Heart right ventricle (tissue), 16 donors: ENCODE measurements around the gene TNS1. TPM values are rescaled to one million over a fixed set of nuclear protein-coding genes. Genes with fewer than 3 reads are reported as not detected.

Experiments used
- ATAC-seq, 8 donors: fragments of 200-7000 bp; cut with Tn5 transposase; one replicate each; pipeline ENCODE4 v1.9.1; 2020; ENCODE audit warnings: mild to moderate bottlenecking in 8 of 8, moderate library complexity in 8 of 8, moderate number of reproducible peaks in 1 of 8
- DNase-seq, 2 donors: peaks; one replicate each; pipeline ENCODE4 v3.0.0-alpha.2; 2020
- H3K27ac ChIP-seq, 10 donors: fragments of 200-600 bp; sonication (generic) in 2 of 10; one replicate each; pipeline versions ENCODE4 v1.5.0 to v1.8.0; 2020 to 2022; ENCODE audit warnings: mild to moderate bottlenecking in 3 of 10
- H3K27me3 ChIP-seq, 7 donors: fragments of 200-600 bp; one replicate each; pipeline ENCODE4 v1.8.0; 2021 to 2022; ENCODE audit warnings: mild to moderate bottlenecking in 2 of 7
- H3K36me3 ChIP-seq, 9 donors: fragments of 200-600 bp; sonication (generic) in 1 of 9; one replicate each; pipeline versions ENCODE4 v1.5.0 to v1.8.0; 2020 to 2022; ENCODE audit warnings: mild to moderate bottlenecking in 2 of 9
- H3K4me1 ChIP-seq, 9 donors: fragments of 200-600 bp; sonication (generic) in 1 of 9; one replicate each; pipeline versions ENCODE4 v1.5.0 to v1.8.0; 2020 to 2022; ENCODE audit warnings: mild to moderate bottlenecking in 4 of 9
- H3K4me3 ChIP-seq, 10 donors: fragments of 200-600 bp; sonication (generic) in 2 of 10; one replicate each; pipeline versions ENCODE4 v1.5.0 to v1.8.0; 2020 to 2022; ENCODE audit warnings: mild to moderate bottlenecking in 7 of 10, moderate library complexity in 2 of 10
- H3K9me3 ChIP-seq, 11 donors: fragments of 200-600 bp in 10 of 11; sonication (generic) in 2 of 11; one replicate each; pipeline versions ENCODE4 v1.5.0 to v1.8.0; 2013 to 2022; ENCODE audit warnings: mild to moderate bottlenecking in 2 of 11, control low read depth in 1 of 11, moderate library complexity in 1 of 11
- WGBS, 2 donors: extraction: QIAGEN DNeasy Blood & Tissue Kit; methylation state at CpG; one replicate each; pipeline ENCODE4 v1.1.7; 2013; ENCODE audit warnings: inconsistent platforms in 1 of 2; 5-methylcytosine and 5-hydroxymethylcytosine counted together
- intact Hi-C, 10 donors: fragments of 100-400 bp; cut with DNase I; formaldehyde crosslinking; loops; one replicate each; pipeline versions ENCODE4 v1.11.1 to v1.14.2; 2022
- polyA plus RNA-seq, 2 donors: library from polyadenylated mRNA; stranded (reverse); fragments of 200-250 nt; gene quantifications; one replicate each; pipeline ENCODE4 v1.2.3, GENCODE V29; 2013
- total RNA-seq, 10 donors: library from RNA; stranded (reverse); fragmentation: NEBNext Ultra II Directional in 3 of 10; extraction: Animal tissue kit (Norgen Biotek cat#: 25700) in 3 of 10; gene quantifications; one replicate each; pipeline versions ENCODE4 v1.2.1 to v1.2.4, GENCODE V29; 2021 to 2023
- TF ChIP-seq, protein P1 (sequence below), 9 donors: fragments of 200-600 bp; sonication (generic) in 2 of 9; IDR thresholded peaks; one replicate each; pipeline versions ENCODE4 v1.5.0 to v1.8.0; 2021 to 2022; ENCODE audit warnings: antibody characterized with exemption in 9 of 9, mild to moderate bottlenecking in 5 of 9, moderate library complexity in 1 of 9
- donor health status: Arrhythmogenic right ventricular cardiomyopathy.
- donor health status: ischemic (EF 13 %, LVEDD 7.1; RV severe dilation, severe dysfunction).
- donor health status: healthy with polysubstance abuse.
- donor health status: DM: no; HTN: yes; CAD: no.
- donor health status: DM: no; HTN: no; CAD: no.
- donor health status: ischemic (EF 25% LVEDD 6.9; RV normal size, moderate dysfunction).
- donor health status: ischemic (EF 25% LVEDD 5.7; RV mildly dilated, moderate dysfunction).
- donor health status: healthy.
- donor health status: DM: yes; HTN: yes; CAD: no.
- donor health status: Ischemic cardiomyopathy.
- donor health status: ischemic (EF 35%, LVEDD 5.7; RV mildly dilated, moderate dysfunction).
- donor health status: nonischemic (EF 11% LVEDD 7.7; RV severe dilation, severe dysfunction).
- donor health status: DM: yes; HTN: yes; CAD: no.
- donor health status: PGD.
- donor health status: ischemic (EF 29% LVEDD 5.4; RV normal size, mild dysfunction).
- donor health status: nonischemic (EF 23%, LVEDD 6.1; RV moderate dilation, normal function).

TNS1 gene
- total and polyA plus RNA-seq, 12 donors, result 64.6 to 844 (median 731) TPM

DNA sequence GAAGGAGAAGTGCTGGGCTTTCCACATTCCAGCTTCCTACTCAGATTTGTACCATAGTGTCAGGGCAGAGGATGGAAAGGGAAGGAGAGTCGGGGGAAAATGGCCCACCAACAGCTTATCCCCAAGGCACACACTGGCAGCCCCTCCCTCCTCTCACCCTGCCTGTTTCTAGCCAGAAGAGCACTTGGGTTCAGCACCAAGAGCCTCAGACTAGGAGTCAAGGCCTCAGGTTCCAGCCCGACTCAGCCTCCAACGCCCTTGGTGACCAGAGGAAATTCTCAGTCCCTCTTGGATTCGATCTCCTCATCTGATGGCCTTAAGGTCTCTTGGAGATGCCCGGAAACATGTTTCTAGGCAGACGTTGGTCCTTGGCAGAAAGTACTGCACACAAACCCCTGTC is 53.9 kb downstream of the TNS1 start:
- Histone ChIP-seq H3K27ac (peak overlapping the region in 1 of 10 donors; percentile 26), H3K9me3 (no peaks in the 10 kb centered on the region), H3K4me1 (peaks cover 28 to 94% (median 68%) of the 10 kb centered on the region in 9 donors), H3K4me3 (no peak overlapping the region), H3K36me3 (no peaks in the 10 kb centered on the region), H3K27me3 (no peaks in the 10 kb centered on the region)
- DNase-seq, result no peak
- no peak for ATAC-seq
- intact Hi-C loops, result loop anchor here in 3 of 10 donors (5.0 to 10.0 kb wide), 3 partner anchors 33 to 54 kb away; no protein-coding TSS in a partner anchor
- TF ChIP-seq, protein P1, sequence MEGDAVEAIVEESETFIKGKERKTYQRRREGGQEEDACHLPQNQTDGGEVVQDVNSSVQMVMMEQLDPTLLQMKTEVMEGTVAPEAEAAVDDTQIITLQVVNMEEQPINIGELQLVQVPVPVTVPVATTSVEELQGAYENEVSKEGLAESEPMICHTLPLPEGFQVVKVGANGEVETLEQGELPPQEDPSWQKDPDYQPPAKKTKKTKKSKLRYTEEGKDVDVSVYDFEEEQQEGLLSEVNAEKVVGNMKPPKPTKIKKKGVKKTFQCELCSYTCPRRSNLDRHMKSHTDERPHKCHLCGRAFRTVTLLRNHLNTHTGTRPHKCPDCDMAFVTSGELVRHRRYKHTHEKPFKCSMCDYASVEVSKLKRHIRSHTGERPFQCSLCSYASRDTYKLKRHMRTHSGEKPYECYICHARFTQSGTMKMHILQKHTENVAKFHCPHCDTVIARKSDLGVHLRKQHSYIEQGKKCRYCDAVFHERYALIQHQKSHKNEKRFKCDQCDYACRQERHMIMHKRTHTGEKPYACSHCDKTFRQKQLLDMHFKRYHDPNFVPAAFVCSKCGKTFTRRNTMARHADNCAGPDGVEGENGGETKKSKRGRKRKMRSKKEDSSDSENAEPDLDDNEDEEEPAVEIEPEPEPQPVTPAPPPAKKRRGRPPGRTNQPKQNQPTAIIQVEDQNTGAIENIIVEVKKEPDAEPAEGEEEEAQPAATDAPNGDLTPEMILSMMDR (IDR thresholded peaks at IDR 0.05), result no peak
- WGBS, 2 donors, result 82 to 83% methylated on average over 6 of the region's 6 CpGs

DNA sequence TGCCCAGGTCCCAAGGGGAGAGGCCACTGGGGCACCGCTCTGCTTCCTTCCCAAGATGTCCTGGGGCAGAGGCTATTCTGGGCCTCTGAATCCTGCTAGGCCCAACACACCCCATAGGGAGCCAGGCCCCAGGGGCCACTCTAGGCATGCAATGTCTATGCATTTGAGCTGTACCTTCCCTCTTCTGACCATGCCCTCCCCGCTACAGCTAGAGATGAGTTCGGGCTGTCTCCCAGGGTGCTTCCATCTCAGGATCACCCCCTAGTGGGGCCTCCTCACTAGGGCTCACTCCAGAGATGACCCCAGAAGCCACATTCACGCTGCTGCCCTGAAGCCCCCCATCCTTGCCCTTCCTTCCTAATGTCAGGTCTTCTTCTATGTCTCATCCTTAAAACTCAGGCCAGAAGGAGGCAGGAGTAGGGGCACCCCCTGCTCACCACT is 54.4 kb downstream of the TNS1 start:
- WGBS, 2 donors, result 83 to 90% methylated on average over 4 of the region's 4 CpGs
- no peak overlapping the region for H3K4me3 ChIP-seq
- intact Hi-C loops, result loop anchor here in 3 of 10 donors (5.0 to 10.0 kb wide), 3 partner anchors 34 to 54 kb away; no protein-coding TSS in a partner anchor
- no peaks in the 10 kb centered on the region for H3K36me3 ChIP-seq
- H3K27ac ChIP-seq, result peak overlapping the region in 1 of 10 donors; percentile 5
- DNase-seq (no peak), ATAC-seq (no peak)
- H3K4me1 ChIP-seq, result peaks cover 23 to 92% (median 63%) of the 10 kb centered on the region in 9 donors
- no peaks in the 10 kb centered on the region for H3K9me3 ChIP-seq
- no peaks in the 10 kb centered on the region for H3K27me3 ChIP-seq
- TF ChIP-seq, protein P1 (IDR thresholded peaks at IDR 0.05), result no peak

DNA sequence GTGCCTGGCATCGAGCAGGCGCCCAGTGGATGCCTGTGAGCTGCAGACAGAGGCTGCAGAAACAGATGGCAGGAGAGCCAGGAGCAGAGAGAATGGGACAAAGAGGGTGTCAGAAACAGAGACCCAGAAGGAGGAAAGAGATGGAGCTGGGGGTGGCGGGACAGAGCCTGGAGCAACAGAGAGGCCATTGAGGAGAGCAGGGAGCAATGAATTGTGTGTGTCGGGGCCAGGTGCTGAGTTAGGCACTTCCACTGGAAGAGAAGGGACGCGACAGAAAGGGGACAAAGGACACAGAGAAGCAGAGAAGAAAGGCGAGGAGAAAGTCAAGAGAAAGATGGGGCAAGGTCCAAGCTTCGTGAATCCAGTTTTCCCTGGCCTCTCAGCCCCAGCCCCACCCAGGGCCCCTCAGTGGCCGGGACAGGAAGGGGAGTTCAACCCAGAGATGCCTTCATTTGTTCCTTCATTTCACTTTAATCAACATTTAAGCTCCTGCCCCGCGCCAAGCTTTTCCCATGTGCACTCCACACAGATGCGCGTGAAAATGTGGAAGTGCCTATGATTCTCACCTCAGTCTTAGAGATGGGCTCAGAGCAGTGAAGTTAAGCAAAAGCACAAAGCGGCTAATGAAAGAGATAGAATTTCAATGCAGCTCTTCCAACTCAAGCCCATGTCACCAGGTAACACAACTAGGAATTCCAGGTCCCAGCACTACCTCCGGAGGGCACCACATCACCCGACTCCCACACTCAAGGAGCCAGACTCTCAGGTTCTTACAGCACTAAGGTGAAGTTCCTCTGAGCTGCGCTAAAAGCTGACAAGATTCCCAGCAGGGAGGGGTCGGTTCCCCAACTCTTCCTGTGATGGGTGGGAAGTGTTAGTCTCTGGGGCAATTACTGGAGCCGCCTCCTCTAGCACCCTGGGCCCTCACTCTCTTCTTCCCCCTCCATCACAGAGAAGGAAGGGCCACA is 55.1 kb downstream of the TNS1 start:
- H3K36me3 ChIP-seq, result no peaks in the 10 kb centered on the region
- intact Hi-C loops, result loop anchor here in 3 of 10 donors (5.0 to 10.0 kb wide), 3 partner anchors 35 to 53 kb away; no protein-coding TSS in a partner anchor
- H3K4me1 ChIP-seq, result peaks cover 18 to 85% (median 57%) of the 10 kb centered on the region in 9 donors
- no peak for DNase-seq
- H3K9me3 ChIP-seq, result no peaks in the 10 kb centered on the region
- no peaks in the 10 kb centered on the region for H3K27me3 ChIP-seq
- ATAC-seq, result no peak
- TF ChIP-seq, protein P1 (IDR thresholded peaks at IDR 0.05), result peak in 2 of 9 donors; percentile 15 to 29
- H3K27ac ChIP-seq, result peak overlapping the region in 3 of 10 donors; percentile 4 to 19 (median 5)
- H3K4me3 ChIP-seq, result no peak overlapping the region
- 87 to 88% methylated on average over 19 of the region's 19 CpGs for WGBS, 2 donors

DNA sequence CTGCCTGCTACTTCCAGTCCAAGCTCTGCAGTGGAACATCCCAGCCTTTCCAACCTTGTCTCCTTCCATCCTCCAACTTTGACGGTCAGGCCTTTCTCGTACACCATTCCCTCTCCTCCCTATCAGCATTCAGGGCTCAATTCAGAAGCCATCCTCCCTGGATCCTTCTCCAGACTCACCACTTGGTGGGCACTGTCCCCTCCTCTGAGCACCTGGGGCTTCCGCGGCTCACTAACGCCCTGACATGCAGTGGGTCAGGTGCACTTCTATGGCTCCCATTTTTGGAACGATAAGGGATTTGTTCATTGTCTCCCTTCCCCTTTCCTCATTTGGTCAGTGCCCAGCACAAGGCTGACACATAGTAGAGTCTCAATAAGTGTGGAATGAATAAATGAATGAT is 56.7 kb downstream of the TNS1 start:
- Histone ChIP-seq H3K36me3 (peaks cover 0 to 3% (median 0%) of the 10 kb centered on the region in 9 donors), H3K4me1 (peaks cover 16 to 80% (median 50%) of the 10 kb centered on the region in 9 donors), H3K4me3 (no peak overlapping the region), H3K9me3 (no peaks in the 10 kb centered on the region), H3K27ac (no peak overlapping the region), H3K27me3 (no peaks in the 10 kb centered on the region)
- DNase-seq (no peak), ATAC-seq (no peak)
- intact Hi-C loops, result loop anchor here in 3 of 10 donors (5.0 to 10.0 kb wide), 3 partner anchors 36 to 51 kb away; no protein-coding TSS in a partner anchor
- 87 to 88% methylated on average over 6 of the region's 6 CpGs for WGBS, 2 donors
- TF ChIP-seq, protein P1 (IDR thresholded peaks at IDR 0.05), result no peak
